Fibroblast of peridontal ligament (primary cell): Measurements from ENCODE around the gene B4GALT1.
"Not testable (repeated sequence)": the region's sequence is repeated elsewhere in the genome, so short reads cannot be mapped to it uniquely, and the experiment has no call there.

Source experiments
- DNase-seq: peaks from one replicate; pipeline ENCODE4 v3.0.0-alpha.2; 2010; ENCODE audit errors: extremely low read depth

The B4GALT1 gene

GRCh38 chr9:33161589-33162132, 5.5 kb downstream of the B4GALT1 start:
- peak; percentile 49 for DNase-seq

- peak; percentile 96 for DNase-seq
Measured at GRCh38 chr9:33161011-33161588, 6.0 kb downstream of the B4GALT1 start.

GRCh38 chr9:33160446-33160845, 6.7 kb downstream of the B4GALT1 start:
- DNase-seq, result not testable (repeated sequence)

GRCh38 chr9:33159777-33160127, 7.4 kb downstream of the B4GALT1 start:
- DNase-seq, result peak; percentile 72

- no peak for DNase-seq
Measured at GRCh38 chr9:33158843-33159776, 8.0 kb downstream of the B4GALT1 start.

GRCh38 chr9:33157960-33158842, 8.9 kb downstream of the B4GALT1 start:
- no peak for DNase-seq

GRCh38 chr9:33155393-33155792, 11.7 kb downstream of the B4GALT1 start:
- no peak for DNase-seq

GRCh38 chr9:33154371-33154770, 12.8 kb downstream of the B4GALT1 start:
- DNase-seq, result no peak

GRCh38 chr9:33153666-33154065, 13.5 kb downstream of the B4GALT1 start:
- no peak for DNase-seq

- no peak for DNase-seq
Measured at GRCh38 chr9:33153001-33153400, 14.1 kb downstream of the B4GALT1 start.

GRCh38 chr9:33151601-33152000, 15.5 kb downstream of the B4GALT1 start:
- no peak for DNase-seq

GRCh38 chr9:33151007-33151557, 16.1 kb downstream of the B4GALT1 start:
- DNase-seq, result peak; percentile 99

- no peak for DNase-seq
Measured at GRCh38 chr9:33148367-33149014, 18.6 kb downstream of the B4GALT1 start.

- no peak for DNase-seq
Measured at GRCh38 chr9:33147416-33148169, 19.5 kb downstream of the B4GALT1 start.

GRCh38 chr9:33146298-33146697, 20.8 kb downstream of the B4GALT1 start:
- no peak for DNase-seq

GRCh38 chr9:33144551-33144950, 22.6 kb downstream of the B4GALT1 start:
- no peak for DNase-seq

GRCh38 chr9:33143241-33143661, 23.9 kb downstream of the B4GALT1 start:
- peak; percentile 65 for DNase-seq

- no peak for DNase-seq
Measured at GRCh38 chr9:33142535-33142934, 24.6 kb downstream of the B4GALT1 start.

GRCh38 chr9:33140401-33141360, 26.5 kb downstream of the B4GALT1 start:
- DNase-seq, result no peak
